Stomach smooth muscle (tissue), 2 donors: ENCODE measurements around the gene S100G.

Experiments
- H3K27ac ChIP-seq: one replicate; pipeline ENCODE4 v1.7.0; 2013; ENCODE audit warnings: mild to moderate bottlenecking, low read length, inconsistent platforms
- H3K27me3 ChIP-seq, 2 donors: one replicate each; pipeline ENCODE4 v1.7.0; 2013; ENCODE audit warnings: low read length in 2 of 2; ENCODE audit not compliant: insufficient read depth in 2 of 2, control insufficient read depth in 1 of 2
- H3K36me3 ChIP-seq, 2 donors: one replicate each; pipeline ENCODE4 v1.7.0; 2013; ENCODE audit warnings: low read length in 2 of 2; ENCODE audit not compliant: control insufficient read depth in 2 of 2, insufficient read depth in 2 of 2
- H3K4me1 ChIP-seq: one replicate; pipeline ENCODE4 v1.7.0; 2013; ENCODE audit warnings: low read length; ENCODE audit not compliant: control insufficient read depth, insufficient read depth
- H3K4me3 ChIP-seq, 2 donors: one replicate each; pipeline ENCODE4 v1.7.0; 2013; ENCODE audit warnings: low read length in 2 of 2
- H3K9ac ChIP-seq, 2 donors: one replicate each; pipeline ENCODE4 v1.7.0; 2013; ENCODE audit warnings: low read length in 2 of 2, mild to moderate bottlenecking in 1 of 2
- H3K9me3 ChIP-seq, 2 donors: one replicate each; pipeline ENCODE4 v1.7.0; 2013; ENCODE audit warnings: low read length in 2 of 2; ENCODE audit not compliant: control insufficient read depth in 2 of 2
- donor health status: healthy.
- donor health status: Pancreatic carcinoma.

The S100G gene

GRCh38 chrX:16646366-16647138 is 3.4 kb upstream of the S100G start:
- Histone ChIP-seq H3K27ac (no peak overlapping the region), H3K9me3 (peaks cover 0 to 3% of the 10 kb centered on the region in 2 donors), H3K4me1 (peaks cover 2% of the 10 kb centered on the region), H3K36me3 (peaks cover 0 to 2% of the 10 kb centered on the region in 2 donors), H3K27me3 (peaks cover 0 to 2% of the 10 kb centered on the region in 2 donors), H3K4me3 (no peak overlapping the region), H3K9ac (no peak overlapping the region)

- Histone ChIP-seq H3K36me3 (no peaks in the 10 kb centered on the region), H3K4me3 (no peak overlapping the region), H3K27ac (no peak overlapping the region), H3K9me3 (no peaks in the 10 kb centered on the region), H3K4me1 (peaks cover 2% of the 10 kb centered on the region), H3K9ac (no peak overlapping the region), H3K27me3 (no peaks in the 10 kb centered on the region)
Measured at GRCh38 chrX:16651391-16652024, 1.6 kb downstream of the S100G start.

- Histone ChIP-seq H3K4me1 (peaks cover 2% of the 10 kb centered on the region), H3K27ac (no peak overlapping the region)
Measured at GRCh38 chrX:16653424-16653823, 3.5 kb downstream of the S100G start.

GRCh38 chrX:16654093-16654492 is 4.1 kb downstream of the S100G start:
- Histone ChIP-seq H3K36me3 (no peaks in the 10 kb centered on the region), H3K27ac (no peak overlapping the region), H3K27me3 (no peaks in the 10 kb centered on the region), H3K9me3 (no peaks in the 10 kb centered on the region), H3K9ac (no peak overlapping the region), H3K4me3 (no peak overlapping the region), H3K4me1 (peaks cover 2% of the 10 kb centered on the region)

More at GRCh38 chrX:16653424-16653823, 3.5 kb downstream of the S100G start:
- Histone ChIP-seq H3K9ac (no peak overlapping the region), H3K36me3 (no peaks in the 10 kb centered on the region), H3K27me3 (no peaks in the 10 kb centered on the region), H3K4me3 (no peak overlapping the region), H3K9me3 (no peaks in the 10 kb centered on the region)

- peaks cover 0 to 4% of the 10 kb centered on the region in 2 donors for H3K27me3 ChIP-seq
- H3K4me1 ChIP-seq = no peaks in the 10 kb centered on the region
- no peak overlapping the region for H3K27ac ChIP-seq
- no peaks in the 10 kb centered on the region for H3K9me3 ChIP-seq
- no peaks in the 10 kb centered on the region for H3K36me3 ChIP-seq
- no peak overlapping the region for H3K4me3 ChIP-seq
- no peak overlapping the region for H3K9ac ChIP-seq
Measured at GRCh38 chrX:16658284-16658683, 8.3 kb downstream of the S100G start.

GRCh38 chrX:16659321-16659720 is 9.4 kb downstream of the S100G start:
- Histone ChIP-seq H3K4me3 (no peak overlapping the region), H3K9me3 (no peaks in the 10 kb centered on the region), H3K36me3 (no peaks in the 10 kb centered on the region), H3K27me3 (peaks cover 0 to 4% of the 10 kb centered on the region in 2 donors), H3K4me1 (no peaks in the 10 kb centered on the region), H3K27ac (no peak overlapping the region), H3K9ac (no peak overlapping the region)

GRCh38 chrX:16661495-16661894 is 11.5 kb downstream of the S100G start:
- Histone ChIP-seq H3K9ac (no peak overlapping the region), H3K9me3 (no peaks in the 10 kb centered on the region), H3K4me1 (no peaks in the 10 kb centered on the region), H3K27ac (no peak overlapping the region), H3K27me3 (peaks cover 0 to 4% of the 10 kb centered on the region in 2 donors), H3K36me3 (peaks cover 0 to 4% of the 10 kb centered on the region in 2 donors), H3K4me3 (no peak overlapping the region)

- H3K9ac ChIP-seq = no peak overlapping the region
- H3K4me1 ChIP-seq = no peaks in the 10 kb centered on the region
- no peaks in the 10 kb centered on the region for H3K9me3 ChIP-seq
- H3K27ac ChIP-seq = no peak overlapping the region
- peaks cover 0 to 4% of the 10 kb centered on the region in 2 donors for H3K27me3 ChIP-seq
- peaks cover 2 to 4% of the 10 kb centered on the region in 2 donors for H3K36me3 ChIP-seq
- no peak overlapping the region for H3K4me3 ChIP-seq
Measured at GRCh38 chrX:16662402-16662801, 12.4 kb downstream of the S100G start.

- Histone ChIP-seq H3K27ac (no peak overlapping the region), H3K9me3 (no peaks in the 10 kb centered on the region), H3K27me3 (peaks cover 0 to 5% of the 10 kb centered on the region in 2 donors), H3K4me3 (no peak overlapping the region), H3K36me3 (peaks cover 3 to 7% of the 10 kb centered on the region in 2 donors), H3K4me1 (no peaks in the 10 kb centered on the region), H3K9ac (no peak overlapping the region)
Measured at GRCh38 chrX:16664074-16664473, 14.1 kb downstream of the S100G start.

GRCh38 chrX:16664626-16665025 is 14.7 kb downstream of the S100G start:
- Histone ChIP-seq H3K9me3 (no peaks in the 10 kb centered on the region), H3K27me3 (peaks cover 0 to 3% of the 10 kb centered on the region in 2 donors), H3K4me3 (no peak overlapping the region)

GRCh38 chrX:16665089-16665488 is 15.1 kb downstream of the S100G start:
- Histone ChIP-seq H3K27me3 (peaks cover 0 to 3% of the 10 kb centered on the region in 2 donors), H3K36me3 (peaks cover 3 to 8% of the 10 kb centered on the region in 2 donors), H3K4me1 (no peaks in the 10 kb centered on the region), H3K4me3 (no peak overlapping the region), H3K9me3 (no peaks in the 10 kb centered on the region), H3K27ac (no peak overlapping the region), H3K9ac (no peak overlapping the region)

More at GRCh38 chrX:16664626-16665025, 14.7 kb downstream of the S100G start:
- H3K27ac ChIP-seq = no peak overlapping the region
- peaks cover 3 to 8% of the 10 kb centered on the region in 2 donors for H3K36me3 ChIP-seq
- no peak overlapping the region for H3K9ac ChIP-seq
- no peaks in the 10 kb centered on the region for H3K4me1 ChIP-seq
